Esophagus squamous epithelium (tissue), 5 donors: ENCODE results near the gene PPP1R9A. TPM values are rescaled to one million over a fixed set of nuclear protein-coding genes. Genes with fewer than 3 reads are reported as not detected.

Experiments
- DNase-seq: peaks from one replicate; lab custom pipeline; 2025; lab: John Stamatoyannopoulos, UW
- H3K27ac ChIP-seq, 4 donors: fragments of 200-600 bp; sonication (generic); one replicate each; pipeline ENCODE4 v1.5.1; 2016 to 2019; ENCODE audit warnings: mild to moderate bottlenecking in 1 of 4
- H3K27me3 ChIP-seq, 4 donors: fragments of 200-600 bp; sonication (generic); 1 replicate in 3 of 4; 2 replicates in 1 of 4; pipeline versions ENCODE4 v1.5.1 to v1.6.0; 2017 to 2021; ENCODE audit warnings: antibody characterized with exemption in 1 of 4
- H3K36me3 ChIP-seq, 3 donors: fragments of 200-600 bp; sonication (generic); one replicate each; pipeline ENCODE4 v1.5.1; 2016 to 2019
- H3K4me1 ChIP-seq, 3 donors: fragments of 200-600 bp; sonication (generic); one replicate each; pipeline ENCODE4 v1.5.1; 2017 to 2019
- H3K4me3 ChIP-seq, 4 donors: fragments of 200-600 bp; sonication (generic); 1 replicate in 3 of 4; 2 replicates in 1 of 4; pipeline ENCODE4 v1.5.1; 2016 to 2019; ENCODE audit warnings: mild to moderate bottlenecking in 2 of 4, moderate library complexity in 1 of 4
- H3K9me3 ChIP-seq, 3 donors: fragments of 200-600 bp; sonication (generic); one replicate each; pipeline ENCODE4 v1.5.1; 2016 to 2019
- CTCF ChIP-seq, 6 experiments: fragments of 450-650 bp in 4 of 6; fragments of 200-600 bp in 2 of 6; sonication (generic) in 2 of 6; IDR thresholded peaks; one replicate each; pipeline ENCODE4 v1.5.1; 2016 to 2019; ENCODE audit warnings: antibody characterized with exemption in 6 of 6, mild to moderate bottlenecking in 4 of 6, moderate library complexity in 4 of 6
- POLR2A ChIP-seq, 4 donors: fragments of 450-650 bp; IDR thresholded peaks; one replicate each; pipeline ENCODE4 v1.6.1; 2017; ENCODE audit warnings: antibody characterized with exemption in 4 of 4, mild to moderate bottlenecking in 4 of 4, moderate library complexity in 3 of 4
- WGBS, 2 donors: methylation state at CpG; one replicate each; pipeline ENCODE4 v1.1.5; 2018; 5-methylcytosine and 5-hydroxymethylcytosine counted together
- intact Hi-C: fragments of 100-400 bp; cut with DNase I; formaldehyde crosslinking; loops from one replicate; pipeline ENCODE4 v1.15.0; 2022
- total RNA-seq, 4 donors: library from RNA; depleted of rRNA; stranded (reverse); fragments of >200 nt; gene quantifications; one replicate each; pipeline ENCODE4 v1.1.0, GENCODE V29; 2016
- donor health status: DM: yes; HTN: yes; CAD: no.

Gene PPP1R9A
- total RNA-seq, 4 donors from 2014 or later = 0.04 to 6.3 (median 1.0) TPM

GRCh38 chr7:95047291-95047690, 139.9 kb downstream of the PPP1R9A start:
- TF ChIP-seq CTCF (IDR thresholded peaks at IDR 0.05) = no peak
- TF ChIP-seq POLR2A (IDR thresholded peaks at IDR 0.05) = no peak
- Histone ChIP-seq H3K36me3 (no peaks in the 10 kb centered on the region), H3K4me1 (no peaks in the 10 kb centered on the region), H3K4me3 (no peak overlapping the region), H3K27ac (no peak overlapping the region), H3K27me3 (no peaks in the 10 kb centered on the region), H3K9me3 (no peaks in the 10 kb centered on the region)
- intact Hi-C loops = no loop called here
- no peak for DNase-seq

GRCh38 chr7:95052566-95053094, 145.2 kb downstream of the PPP1R9A start:
- Histone ChIP-seq H3K4me3 (no peak overlapping the region), H3K27me3 (no peaks in the 10 kb centered on the region), H3K9me3 (no peaks in the 10 kb centered on the region), H3K4me1 (no peaks in the 10 kb centered on the region), H3K36me3 (no peaks in the 10 kb centered on the region), H3K27ac (no peak overlapping the region)
- DNase-seq = no peak
- intact Hi-C loops = no loop called here
- 82 to 89% methylated on average over 2 of the region's 2 CpGs for WGBS, 2 donors
- TF ChIP-seq CTCF (IDR thresholded peaks at IDR 0.05) (no peak), POLR2A (IDR thresholded peaks at IDR 0.05) (no peak)

- no peak overlapping the region for H3K27ac ChIP-seq
- H3K4me1 ChIP-seq = no peaks in the 10 kb centered on the region
- intact Hi-C loops = no loop called here
- no peak for DNase-seq
- no peaks in the 10 kb centered on the region for H3K36me3 ChIP-seq
- no peaks in the 10 kb centered on the region for H3K27me3 ChIP-seq
- no peak overlapping the region for H3K4me3 ChIP-seq
- WGBS, 2 donors = 75 to 92% methylated on average over 2 of the region's 2 CpGs
- H3K9me3 ChIP-seq = no peaks in the 10 kb centered on the region
- TF ChIP-seq CTCF (IDR thresholded peaks at IDR 0.05) (no peak), POLR2A (IDR thresholded peaks at IDR 0.05) (no peak)
Measured at GRCh38 chr7:95054386-95054785, 147.0 kb downstream of the PPP1R9A start.

GRCh38 chr7:95055295-95055694, 147.9 kb downstream of the PPP1R9A start:
- TF ChIP-seq CTCF (IDR thresholded peaks at IDR 0.05) (no peak), POLR2A (IDR thresholded peaks at IDR 0.05) (no peak)
- Histone ChIP-seq H3K9me3 (no peaks in the 10 kb centered on the region), H3K36me3 (no peaks in the 10 kb centered on the region), H3K27ac (no peak overlapping the region), H3K4me1 (no peaks in the 10 kb centered on the region), H3K4me3 (no peak overlapping the region), H3K27me3 (no peaks in the 10 kb centered on the region)
- intact Hi-C loops = no loop called here
- 23% methylated on average over 1 of the region's 1 CpG for WGBS, 2 donors
- DNase-seq = no peak

- WGBS, 2 donors = 48 to 56% methylated on average over 1 of the region's 1 CpG
- Histone ChIP-seq H3K36me3 (no peaks in the 10 kb centered on the region), H3K4me3 (no peak overlapping the region), H3K27ac (no peak overlapping the region), H3K27me3 (no peaks in the 10 kb centered on the region), H3K9me3 (no peaks in the 10 kb centered on the region), H3K4me1 (no peaks in the 10 kb centered on the region)
- no peak for DNase-seq
- intact Hi-C loops = no loop called here
- TF ChIP-seq CTCF (IDR thresholded peaks at IDR 0.05) (no peak), POLR2A (IDR thresholded peaks at IDR 0.05) (no peak)
Measured at GRCh38 chr7:95056107-95056739, 148.8 kb downstream of the PPP1R9A start.
